ENCODE data around the gene RNF227. TPM values are rescaled to one million over a fixed set of nuclear protein-coding genes. Genes with fewer than 3 reads are reported as not detected.
A peak's percentile ranks its signal among the peaks of the same experiment; 100 is the strongest.

Gene RNF227
- total and polyA plus RNA-seq, 2 of the 13 experiments (the other 11 are each of a cell fraction or from before 2014, with no cell fraction given), result 0.20 to 0.79 TPM

DNA sequence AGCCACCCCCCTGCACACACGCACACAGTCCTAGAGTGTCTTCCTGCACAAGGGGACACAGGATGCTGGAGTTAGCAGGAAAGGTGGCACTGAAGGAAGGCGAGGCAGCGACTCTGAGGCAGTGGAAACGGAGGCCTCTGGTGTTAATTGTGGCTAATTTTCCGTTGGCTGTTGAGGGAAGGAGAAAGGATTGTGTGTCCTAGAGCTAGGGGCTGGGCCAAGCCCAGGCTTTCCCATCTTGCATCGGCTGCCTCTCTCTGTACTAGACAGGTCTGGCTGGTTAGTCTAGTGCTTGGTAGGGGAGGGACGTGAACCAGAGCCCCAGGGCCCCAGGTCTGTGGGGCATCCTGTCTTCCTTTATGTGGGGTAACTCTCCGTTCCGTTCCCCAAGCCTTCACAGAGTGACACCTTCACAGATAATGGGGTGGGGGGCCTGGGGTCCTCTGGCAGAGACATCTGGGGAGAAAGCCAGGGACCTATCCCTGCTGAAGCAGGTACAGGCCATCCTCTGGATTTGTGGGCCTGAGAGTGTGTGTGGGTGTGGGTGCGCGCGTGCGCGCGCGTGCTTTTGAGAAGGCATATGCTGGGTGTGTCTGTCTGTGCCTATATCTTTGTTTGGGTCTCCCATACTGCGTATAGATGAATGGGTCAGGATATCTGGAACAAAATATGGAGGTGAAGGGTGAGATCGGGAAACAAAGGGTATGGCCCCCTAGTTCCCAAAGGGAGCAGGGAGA is 27.7 kb downstream of the RNF227 start, which contains the start of gene CHD3 (continued):
- TF ChIP-seq, protein P1, sequence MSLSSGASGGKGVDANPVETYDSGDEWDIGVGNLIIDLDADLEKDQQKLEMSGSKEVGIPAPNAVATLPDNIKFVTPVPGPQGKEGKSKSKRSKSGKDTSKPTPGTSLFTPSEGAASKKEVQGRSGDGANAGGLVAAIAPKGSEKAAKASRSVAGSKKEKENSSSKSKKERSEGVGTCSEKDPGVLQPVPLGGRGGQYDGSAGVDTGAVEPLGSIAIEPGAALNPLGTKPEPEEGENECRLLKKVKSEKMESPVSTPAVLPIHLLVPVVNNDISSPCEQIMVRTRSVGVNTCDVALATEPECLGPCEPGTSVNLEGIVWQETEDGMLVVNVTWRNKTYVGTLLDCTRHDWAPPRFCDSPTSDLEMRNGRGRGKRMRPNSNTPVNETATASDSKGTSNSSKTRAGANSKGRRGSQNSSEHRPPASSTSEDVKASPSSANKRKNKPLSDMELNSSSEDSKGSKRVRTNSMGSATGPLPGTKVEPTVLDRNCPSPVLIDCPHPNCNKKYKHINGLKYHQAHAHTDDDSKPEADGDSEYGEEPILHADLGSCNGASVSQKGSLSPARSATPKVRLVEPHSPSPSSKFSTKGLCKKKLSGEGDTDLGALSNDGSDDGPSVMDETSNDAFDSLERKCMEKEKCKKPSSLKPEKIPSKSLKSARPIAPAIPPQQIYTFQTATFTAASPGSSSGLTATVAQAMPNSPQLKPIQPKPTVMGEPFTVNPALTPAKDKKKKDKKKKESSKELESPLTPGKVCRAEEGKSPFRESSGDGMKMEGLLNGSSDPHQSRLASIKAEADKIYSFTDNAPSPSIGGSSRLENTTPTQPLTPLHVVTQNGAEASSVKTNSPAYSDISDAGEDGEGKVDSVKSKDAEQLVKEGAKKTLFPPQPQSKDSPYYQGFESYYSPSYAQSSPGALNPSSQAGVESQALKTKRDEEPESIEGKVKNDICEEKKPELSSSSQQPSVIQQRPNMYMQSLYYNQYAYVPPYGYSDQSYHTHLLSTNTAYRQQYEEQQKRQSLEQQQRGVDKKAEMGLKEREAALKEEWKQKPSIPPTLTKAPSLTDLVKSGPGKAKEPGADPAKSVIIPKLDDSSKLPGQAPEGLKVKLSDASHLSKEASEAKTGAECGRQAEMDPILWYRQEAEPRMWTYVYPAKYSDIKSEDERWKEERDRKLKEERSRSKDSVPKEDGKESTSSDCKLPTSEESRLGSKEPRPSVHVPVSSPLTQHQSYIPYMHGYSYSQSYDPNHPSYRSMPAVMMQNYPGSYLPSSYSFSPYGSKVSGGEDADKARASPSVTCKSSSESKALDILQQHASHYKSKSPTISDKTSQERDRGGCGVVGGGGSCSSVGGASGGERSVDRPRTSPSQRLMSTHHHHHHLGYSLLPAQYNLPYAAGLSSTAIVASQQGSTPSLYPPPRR (CRISPR knock-in tag; IDR thresholded peaks at IDR 0.05; ENCODE audit: borderline replicate concordance), result peak; percentile 30; the same call in 1 of the 2 replicates
- TF ChIP-seq SMAD1 (CRISPR knock-in tag; IDR thresholded peaks at IDR 0.05; ENCODE audit: borderline replicate concordance, low read depth), result no peak
- TF ChIP-seq, protein P2, sequence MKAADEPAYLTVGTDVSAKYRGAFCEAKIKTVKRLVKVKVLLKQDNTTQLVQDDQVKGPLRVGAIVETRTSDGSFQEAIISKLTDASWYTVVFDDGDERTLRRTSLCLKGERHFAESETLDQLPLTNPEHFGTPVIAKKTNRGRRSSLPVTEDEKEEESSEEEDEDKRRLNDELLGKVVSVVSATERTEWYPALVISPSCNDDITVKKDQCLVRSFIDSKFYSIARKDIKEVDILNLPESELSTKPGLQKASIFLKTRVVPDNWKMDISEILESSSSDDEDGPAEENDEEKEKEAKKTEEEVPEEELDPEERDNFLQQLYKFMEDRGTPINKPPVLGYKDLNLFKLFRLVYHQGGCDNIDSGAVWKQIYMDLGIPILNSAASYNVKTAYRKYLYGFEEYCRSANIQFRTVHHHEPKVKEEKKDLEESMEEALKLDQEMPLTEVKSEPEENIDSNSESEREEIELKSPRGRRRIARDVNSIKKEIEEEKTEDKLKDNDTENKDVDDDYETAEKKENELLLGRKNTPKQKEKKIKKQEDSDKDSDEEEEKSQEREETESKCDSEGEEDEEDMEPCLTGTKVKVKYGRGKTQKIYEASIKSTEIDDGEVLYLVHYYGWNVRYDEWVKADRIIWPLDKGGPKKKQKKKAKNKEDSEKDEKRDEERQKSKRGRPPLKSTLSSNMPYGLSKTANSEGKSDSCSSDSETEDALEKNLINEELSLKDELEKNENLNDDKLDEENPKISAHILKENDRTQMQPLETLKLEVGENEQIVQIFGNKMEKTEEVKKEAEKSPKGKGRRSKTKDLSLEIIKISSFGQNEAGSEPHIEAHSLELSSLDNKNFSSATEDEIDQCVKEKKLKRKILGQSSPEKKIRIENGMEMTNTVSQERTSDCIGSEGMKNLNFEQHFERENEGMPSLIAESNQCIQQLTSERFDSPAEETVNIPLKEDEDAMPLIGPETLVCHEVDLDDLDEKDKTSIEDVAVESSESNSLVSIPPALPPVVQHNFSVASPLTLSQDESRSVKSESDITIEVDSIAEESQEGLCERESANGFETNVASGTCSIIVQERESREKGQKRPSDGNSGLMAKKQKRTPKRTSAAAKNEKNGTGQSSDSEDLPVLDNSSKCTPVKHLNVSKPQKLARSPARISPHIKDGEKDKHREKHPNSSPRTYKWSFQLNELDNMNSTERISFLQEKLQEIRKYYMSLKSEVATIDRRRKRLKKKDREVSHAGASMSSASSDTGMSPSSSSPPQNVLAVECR (CRISPR knock-in tag; IDR thresholded peaks at IDR 0.05; ENCODE audit: borderline replicate concordance), result peak; percentile 10; the same call in 1 of the 2 replicates
- peak; percentile 1; the same call in 1 of the 2 replicates for TF ChIP-seq ELF3 (CRISPR knock-in tag; IDR thresholded peaks at IDR 0.05)
- no peak for TF ChIP-seq GTF2F1 (IDR thresholded peaks at IDR 0.05; ENCODE audit: low read length)
- TF ChIP-seq, protein P3, sequence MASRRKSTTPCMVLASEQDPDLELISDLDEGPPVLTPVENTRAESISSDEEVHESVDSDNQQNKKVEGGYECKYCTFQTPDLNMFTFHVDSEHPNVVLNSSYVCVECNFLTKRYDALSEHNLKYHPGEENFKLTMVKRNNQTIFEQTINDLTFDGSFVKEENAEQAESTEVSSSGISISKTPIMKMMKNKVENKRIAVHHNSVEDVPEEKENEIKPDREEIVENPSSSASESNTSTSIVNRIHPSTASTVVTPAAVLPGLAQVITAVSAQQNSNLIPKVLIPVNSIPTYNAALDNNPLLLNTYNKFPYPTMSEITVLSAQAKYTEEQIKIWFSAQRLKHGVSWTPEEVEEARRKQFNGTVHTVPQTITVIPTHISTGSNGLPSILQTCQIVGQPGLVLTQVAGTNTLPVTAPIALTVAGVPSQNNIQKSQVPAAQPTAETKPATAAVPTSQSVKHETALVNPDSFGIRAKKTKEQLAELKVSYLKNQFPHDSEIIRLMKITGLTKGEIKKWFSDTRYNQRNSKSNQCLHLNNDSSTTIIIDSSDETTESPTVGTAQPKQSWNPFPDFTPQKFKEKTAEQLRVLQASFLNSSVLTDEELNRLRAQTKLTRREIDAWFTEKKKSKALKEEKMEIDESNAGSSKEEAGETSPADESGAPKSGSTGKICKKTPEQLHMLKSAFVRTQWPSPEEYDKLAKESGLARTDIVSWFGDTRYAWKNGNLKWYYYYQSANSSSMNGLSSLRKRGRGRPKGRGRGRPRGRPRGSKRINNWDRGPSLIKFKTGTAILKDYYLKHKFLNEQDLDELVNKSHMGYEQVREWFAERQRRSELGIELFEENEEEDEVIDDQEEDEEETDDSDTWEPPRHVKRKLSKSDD (CRISPR knock-in tag; IDR thresholded peaks at IDR 0.05; ENCODE audit: low read depth), result no peak
